Dermis blood vessel endothelial cell (primary cell): ENCODE results near the gene MMP12. TPM values are rescaled to one million over a fixed set of nuclear protein-coding genes. Genes with fewer than 3 reads are reported as not detected.

Source experiments
- DNase-seq: peaks from one replicate; pipeline ENCODE4 v3.0.0; 2010
- total RNA-seq: library from RNA; depleted of rRNA; stranded (reverse); fragments of >200 nt; gene quantifications from 2 replicates; pipeline ENCODE4 v1.2.3, GENCODE V29; 2014

Gene MMP12
- total RNA-seq, 1 donor from 2014 or later = not detected

GRCh38 chr11:102849311-102849710, 25.5 kb downstream of the MMP12 start:
- DNase-seq = no peak

GRCh38 chr11:102846292-102846691, 28.5 kb downstream of the MMP12 start:
- peak; percentile 5 for DNase-seq

GRCh38 chr11:102843489-102843888, 31.3 kb downstream of the MMP12 start, which contains the start of gene MMP3:
MMP3 (minus strand) TSS chr11:102843609; CDS start chr11:102843546, 63 bp downstream.
- DNase-seq = no peak

GRCh38 chr11:102842930-102843329, 31.9 kb downstream of the MMP12 start:
- no peak for DNase-seq

GRCh38 chr11:102840018-102840417, 34.8 kb downstream of the MMP12 start:
- no peak for DNase-seq

GRCh38 chr11:102837646-102838045, 37.1 kb downstream of the MMP12 start:
- no peak for DNase-seq

- no peak for DNase-seq
Observed at GRCh38 chr11:102837156-102837555, 37.6 kb downstream of the MMP12 start.

- no peak for DNase-seq
Observed at GRCh38 chr11:102836290-102836875, 38.4 kb downstream of the MMP12 start.

- no peak for DNase-seq
Observed at GRCh38 chr11:102833731-102834130, 41.1 kb downstream of the MMP12 start.

- no peak for DNase-seq
Observed at GRCh38 chr11:102832612-102833011, 42.2 kb downstream of the MMP12 start.

GRCh38 chr11:102831489-102832440, 43.0 kb downstream of the MMP12 start:
- peak; percentile 73 for DNase-seq

- DNase-seq = no peak
Observed at GRCh38 chr11:102831128-102831488, 43.7 kb downstream of the MMP12 start.

- peak; percentile 44 for DNase-seq
Observed at GRCh38 chr11:102830001-102830727, 44.6 kb downstream of the MMP12 start.

GRCh38 chr11:102829316-102830000, 45.3 kb downstream of the MMP12 start:
- no peak for DNase-seq

GRCh38 chr11:102824556-102824955, 50.2 kb downstream of the MMP12 start:
- DNase-seq = no peak

GRCh38 chr11:102819491-102819890, 55.3 kb downstream of the MMP12 start:
- DNase-seq = no peak

- DNase-seq = no peak
Observed at GRCh38 chr11:102813484-102813883, 61.3 kb downstream of the MMP12 start.

Other genes with a start within 250 kb of the MMP12 start
- gene MMP20, start 249.7 kb downstream of the MMP12 start, total RNA-seq = not detected in 2 replicates
- gene MMP27, start 169.2 kb downstream of the MMP12 start, total RNA-seq = not detected in 2 replicates
- not detected in 2 replicates for gene MMP8, start 150.0 kb downstream of the MMP12 start, total RNA-seq
- 5.0 and 7.3 TPM in 2 replicates for gene MMP10, start 94.4 kb downstream of the MMP12 start, total RNA-seq
- gene MMP1, start 76.8 kb downstream of the MMP12 start, total RNA-seq = 650 and 1,055 TPM in 2 replicates
- not detected in 2 replicates for gene MMP3, start 31.4 kb downstream of the MMP12 start, total RNA-seq
- gene MMP13, start 80.8 kb upstream of the MMP12 start, total RNA-seq = not detected in 2 replicates
- 44.9 and 52.9 TPM in 2 replicates for gene DCUN1D5, start 217.2 kb upstream of the MMP12 start, total RNA-seq
- gene DYNC2H1, start 234.4 kb upstream of the MMP12 start, total RNA-seq = 5.7 and 8.5 TPM in 2 replicates